ENCODE results near the gene FRMD4A.

DNA sequence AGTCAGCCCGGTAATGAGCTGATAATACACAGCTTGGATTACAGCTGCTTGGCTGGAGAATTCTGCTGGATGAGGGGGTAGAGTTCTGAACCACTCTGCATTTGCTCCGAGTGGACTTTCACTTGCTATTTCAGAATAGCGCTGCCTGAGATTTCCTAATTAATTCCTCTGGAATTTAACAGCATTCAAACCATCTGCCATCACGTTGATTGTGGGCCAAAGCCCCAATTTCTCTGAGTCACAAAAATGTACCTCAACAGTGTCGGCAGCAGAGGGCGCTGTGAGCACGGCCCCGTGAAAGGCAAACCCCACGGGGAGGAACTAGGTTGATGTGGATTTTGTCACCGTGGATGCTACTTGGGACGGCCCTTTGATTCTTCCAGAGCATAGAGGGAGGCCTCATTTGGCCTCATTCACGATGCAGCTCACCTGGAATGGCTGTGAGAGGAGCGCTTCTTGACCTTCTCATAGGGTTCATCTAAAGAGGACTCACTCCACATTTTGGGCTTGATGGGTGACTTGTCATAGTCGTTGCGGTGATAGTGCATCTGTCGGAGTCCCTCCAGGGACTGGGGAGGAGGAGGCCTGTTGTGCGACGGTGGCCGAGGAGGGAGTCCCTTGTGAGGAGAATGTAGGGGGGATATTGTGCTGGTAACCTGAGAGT, 670.7 kb downstream of the FRMD4A start:
- TF ChIP-seq EZH2 (IDR thresholded peaks at IDR 0.05; ENCODE audit: low read depth): no peak
- TF ChIP-seq, protein P1, sequence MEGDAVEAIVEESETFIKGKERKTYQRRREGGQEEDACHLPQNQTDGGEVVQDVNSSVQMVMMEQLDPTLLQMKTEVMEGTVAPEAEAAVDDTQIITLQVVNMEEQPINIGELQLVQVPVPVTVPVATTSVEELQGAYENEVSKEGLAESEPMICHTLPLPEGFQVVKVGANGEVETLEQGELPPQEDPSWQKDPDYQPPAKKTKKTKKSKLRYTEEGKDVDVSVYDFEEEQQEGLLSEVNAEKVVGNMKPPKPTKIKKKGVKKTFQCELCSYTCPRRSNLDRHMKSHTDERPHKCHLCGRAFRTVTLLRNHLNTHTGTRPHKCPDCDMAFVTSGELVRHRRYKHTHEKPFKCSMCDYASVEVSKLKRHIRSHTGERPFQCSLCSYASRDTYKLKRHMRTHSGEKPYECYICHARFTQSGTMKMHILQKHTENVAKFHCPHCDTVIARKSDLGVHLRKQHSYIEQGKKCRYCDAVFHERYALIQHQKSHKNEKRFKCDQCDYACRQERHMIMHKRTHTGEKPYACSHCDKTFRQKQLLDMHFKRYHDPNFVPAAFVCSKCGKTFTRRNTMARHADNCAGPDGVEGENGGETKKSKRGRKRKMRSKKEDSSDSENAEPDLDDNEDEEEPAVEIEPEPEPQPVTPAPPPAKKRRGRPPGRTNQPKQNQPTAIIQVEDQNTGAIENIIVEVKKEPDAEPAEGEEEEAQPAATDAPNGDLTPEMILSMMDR (conservative IDR thresholded peaks at IDR 0.05): peak; percentile 91
